ENCODE results near the gene IL9R.
"Not testable (repeated sequence)": the region's sequence is repeated elsewhere in the genome, so short reads cannot be mapped to it uniquely, and the experiment has no call there.

- 0 out of 6 replicates have a peak, but pooled peaks of 1 of the 3 experiments have one; percentile 3 for TF ChIP-seq CTCF (IDR thresholded peaks at IDR 0.05 in 2 of 3, conservative IDR thresholded peaks at IDR 0.05 in 1 of 3; ENCODE audit: borderline replicate concordance in 1 of 3, insufficient read depth in 1 of 3, low read depth in 2 of 3, low read length in 2 of 3)
- not testable (repeated sequence) for TF ChIP-seq POLR2AphosphoS5 (IDR thresholded peaks at IDR 0.05; ENCODE audit: low read depth, low read length); EZH2 (IDR thresholded peaks at IDR 0.05); MAX (IDR thresholded peaks at IDR 0.05); ZNF274 (IDR thresholded peaks at IDR 0.05; ENCODE audit: low read depth, low read length)
Measured at GRCh38 chrX:156028653-156029237, 31.2 kb downstream of the IL9R start.

All from HCT116 (cell line).